GM23248 (cell line): ENCODE results near the gene MEDAG. TPM values are rescaled to one million over a fixed set of nuclear protein-coding genes. Genes with fewer than 3 reads are reported as not detected.

Source experiments
- DNase-seq: peaks from one replicate; pipeline ENCODE4 v3.0.0-alpha.2; 2015
- H2AFZ ChIP-seq: fragments of 200-600 bp; sonication (generic); 2 replicates; pipeline ENCODE4 v1.6.1; 2016; ENCODE audit warnings: antibody characterized with exemption
- H3F3A ChIP-seq: fragments of 200-600 bp; sonication (generic); 2 replicates; pipeline ENCODE4 v1.6.1; 2016; ENCODE audit warnings: mild to moderate bottlenecking, antibody characterized with exemption, mixed run types; ENCODE audit not compliant: insufficient read depth
- H3K27ac ChIP-seq: fragments of 200-600 bp; sonication (generic); 2 replicates; pipeline ENCODE4 v1.5.1; 2016; ENCODE audit warnings: mild to moderate bottlenecking
- H3K27me3 ChIP-seq: fragments of 200-600 bp; sonication (generic); replicated peaks from 2 replicates; pipeline ENCODE4 v1.6.1; 2016; ENCODE audit warnings: mild to moderate bottlenecking; ENCODE audit not compliant: insufficient read depth
- H3K36me3 ChIP-seq: fragments of 200-600 bp; sonication (generic); 2 replicates; pipeline ENCODE4 v1.6.1; 2016; ENCODE audit warnings: low read depth, mild to moderate bottlenecking
- H3K4me1 ChIP-seq: fragments of 200-600 bp; sonication (generic); 2 replicates; pipeline ENCODE4 v1.6.1; 2016; ENCODE audit warnings: mild to moderate bottlenecking; ENCODE audit not compliant: insufficient read depth
- H3K4me2 ChIP-seq: fragments of 200-600 bp; sonication (generic); one replicate; pipeline ENCODE4 v1.6.1; 2016; ENCODE audit warnings: mild to moderate bottlenecking; ENCODE audit not compliant: unreplicated experiment
- H3K4me3 ChIP-seq: fragments of 200-600 bp; sonication (generic); 2 replicates; pipeline ENCODE4 v1.5.1; 2016; ENCODE audit warnings: mild to moderate bottlenecking
- H3K79me2 ChIP-seq: fragments of 200-600 bp; sonication (generic); 2 replicates; pipeline ENCODE4 v1.6.1; 2016; ENCODE audit warnings: mild to moderate bottlenecking; ENCODE audit not compliant: insufficient read depth
- H3K9ac ChIP-seq: fragments of 200-600 bp; sonication (generic); 2 replicates; pipeline ENCODE4 v1.6.1; 2016; ENCODE audit warnings: mild to moderate bottlenecking
- H3K9me2 ChIP-seq: fragments of 200-600 bp; sonication (generic); 2 replicates; pipeline ENCODE4 v1.6.1; 2016; ENCODE audit warnings: mixed run types, mild to moderate bottlenecking, moderate library complexity; ENCODE audit not compliant: insufficient read depth
- H3K9me3 ChIP-seq: fragments of 200-600 bp; sonication (generic); one replicate; pipeline ENCODE4 v1.6.1; 2017; ENCODE audit warnings: low read depth
- H4K20me1 ChIP-seq: fragments of 200-600 bp; sonication (generic); 2 replicates; pipeline ENCODE4 v1.6.0; 2016; ENCODE audit not compliant: insufficient read depth
- EZH2 ChIP-seq: fragments of 200-600 bp; sonication (generic); IDR thresholded peaks from 2 replicates; pipeline ENCODE4 v1.6.1; 2018; ENCODE audit warnings: antibody characterized with exemption, mild to moderate bottlenecking; ENCODE audit not compliant: insufficient read depth, poor library complexity, severe bottlenecking
- EZH2phosphoT487 ChIP-seq: fragments of 200-600 bp; sonication (generic); IDR thresholded peaks from 2 replicates; pipeline ENCODE4 v1.6.1; 2018; ENCODE audit warnings: antibody characterized with exemption, moderate library complexity, mild to moderate bottlenecking, low read depth; ENCODE audit not compliant: insufficient read depth
- WGBS, 2 experiments: methylation state at CpG; one replicate each; pipeline ENCODE4 v1.1.6; 2015 to 2017; ENCODE audit warnings: low lambda C conversion rate in 2 of 2, low coverage in 1 of 2; ENCODE audit errors: missing lambda C conversion rate in 2 of 2; 5-methylcytosine and 5-hydroxymethylcytosine counted together
- in situ Hi-C: fragments of 300-500 bp; cut with MboI; formaldehyde crosslinking; loops from 2 replicates; pipeline ENCODE4 v1.15.0; 2020
- polyA plus RNA-seq: library from polyadenylated mRNA; unstranded; fragments of >200 nt; fragmentation: Nextera tagmentation; extraction: Ambion mirVana; gene quantifications from 2 replicates; pipeline ENCODE4 v1.2.1, GENCODE V29; 2016
- total RNA-seq: library from RNA; depleted of rRNA; stranded (reverse); fragments of >200 nt; shearing (Covaris generic); gene quantifications from 2 replicates; pipeline ENCODE4 v1.2.3, GENCODE V29; 2014

MEDAG gene
- total and polyA plus RNA-seq, 2 experiments from 2014 or later: 86.0 to 243 TPM

DNA sequence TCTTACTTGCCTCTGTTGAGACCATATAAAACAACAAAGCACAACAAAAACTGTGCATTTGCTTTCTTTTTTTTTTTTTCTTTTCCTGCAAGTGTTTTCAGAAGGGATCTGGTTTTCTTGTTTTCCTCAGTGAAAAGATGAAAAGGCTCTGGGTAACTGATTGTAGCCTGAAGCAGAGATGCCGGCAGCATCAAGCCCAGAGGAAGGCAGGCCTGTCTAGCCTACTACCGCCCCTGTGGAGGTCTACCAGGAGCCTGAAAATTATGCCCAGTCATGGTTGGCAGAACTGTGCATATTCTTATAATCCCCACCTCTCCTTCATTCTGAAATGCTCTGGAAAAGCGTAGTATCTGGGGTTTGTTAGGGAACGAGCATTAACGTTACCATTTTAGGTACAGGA, 32.6 kb upstream of the MEDAG start:
- peaks cover 10% of the 10 kb centered on the region for H3K79me2 ChIP-seq
- no peaks in the 10 kb centered on the region for H3K9me3 ChIP-seq
- WGBS, 2 experiments: 84 to 86% methylated on average over 5 of the region's 5 CpGs
- no peak for DNase-seq
- peak overlapping the region; percentile 79 for H3K4me2 ChIP-seq
- H3K9ac ChIP-seq: peak overlapping the region; percentile 74
- H2AFZ ChIP-seq: peak overlapping the region; percentile 37
- H3K9me2 ChIP-seq: no peaks in the 10 kb centered on the region
- H4K20me1 ChIP-seq: no peaks in the 10 kb centered on the region
- no peaks in the 10 kb centered on the region for H3K36me3 ChIP-seq
- in situ Hi-C loops: no loop called here
- no peaks in the 10 kb centered on the region for H3K27me3 ChIP-seq
- no peak for TF ChIP-seq EZH2
- no peak for TF ChIP-seq EZH2phosphoT487
- peaks cover 64% of the 10 kb centered on the region for H3K4me1 ChIP-seq
- H3K27ac ChIP-seq: peak overlapping the region; percentile 96
- peaks cover 46% of the 10 kb centered on the region for H3F3A ChIP-seq
- peak overlapping the region; percentile 50; the same call in 1 of the 2 replicates for H3K4me3 ChIP-seq

DNA sequence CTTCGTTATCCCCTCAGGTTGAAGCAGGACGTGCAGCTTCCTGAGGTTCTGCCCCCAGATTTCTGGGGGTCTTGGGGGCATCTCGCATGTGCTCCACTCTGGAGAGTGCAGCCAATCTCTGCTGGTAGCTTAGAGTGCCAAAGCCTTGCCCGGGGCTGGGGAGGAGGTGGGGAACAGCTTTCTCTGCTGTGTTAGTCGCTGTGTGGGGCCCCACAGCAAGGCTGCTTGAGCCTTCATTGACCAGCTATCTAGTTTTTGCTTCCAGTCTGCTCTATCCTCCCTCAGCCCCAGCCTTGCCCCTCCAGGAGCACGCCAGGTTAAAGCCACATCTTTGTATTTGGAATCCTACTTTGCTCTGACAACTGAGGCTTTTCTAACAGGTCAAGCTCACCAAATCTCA, 32.0 kb upstream of the MEDAG start:
- Histone ChIP-seq H3F3A (peaks cover 45% of the 10 kb centered on the region), H3K4me1 (peaks cover 58% of the 10 kb centered on the region)

DNA sequence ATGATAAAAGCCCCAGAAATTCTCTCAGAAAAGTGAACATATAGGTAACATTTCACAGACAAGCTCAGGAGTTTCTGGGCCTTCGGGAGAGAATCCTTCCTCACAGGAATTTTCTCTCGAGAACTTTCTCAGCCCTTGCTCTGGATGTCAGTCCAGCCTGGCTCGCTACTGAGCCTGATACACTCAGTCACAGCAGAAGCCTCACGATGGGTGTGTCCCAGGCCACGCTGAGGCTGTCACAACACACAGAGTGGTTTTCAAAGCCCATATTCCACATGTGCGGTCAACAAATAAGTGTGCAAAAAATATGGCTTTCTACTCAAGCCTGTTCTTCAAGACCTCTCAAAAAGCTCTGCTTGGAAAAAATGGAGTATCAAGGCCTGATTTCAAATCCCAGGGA, 31.5 kb upstream of the MEDAG start:
- TF ChIP-seq EZH2phosphoT487: no peak
- TF ChIP-seq EZH2: no peak
- H3K36me3 ChIP-seq: no peaks in the 10 kb centered on the region
- peaks cover 57% of the 10 kb centered on the region for H3K4me1 ChIP-seq
- peaks cover 10% of the 10 kb centered on the region for H3K79me2 ChIP-seq
- H3F3A ChIP-seq: peaks cover 45% of the 10 kb centered on the region
- H3K9me3 ChIP-seq: no peaks in the 10 kb centered on the region
- 24 to 30% methylated on average over 6 of the region's 6 CpGs for WGBS, 2 experiments
- H3K4me3 ChIP-seq: no peak overlapping the region
- peak overlapping the region; percentile 40 for H2AFZ ChIP-seq
- in situ Hi-C loops: no loop called here
- peak overlapping the region; percentile 14 for H3K4me2 ChIP-seq
- H3K27me3 ChIP-seq: no peaks in the 10 kb centered on the region
- no peaks in the 10 kb centered on the region for H4K20me1 ChIP-seq
- H3K9me2 ChIP-seq: no peaks in the 10 kb centered on the region
- peak overlapping the region; percentile 31 for H3K9ac ChIP-seq
- peak overlapping the region; percentile 96 for H3K27ac ChIP-seq
- DNase-seq: peak; percentile 62

More for the DNA sequence above, 32.0 kb upstream of the MEDAG start:
- peak overlapping the region; percentile 96 for H3K27ac ChIP-seq
- no peaks in the 10 kb centered on the region for H3K27me3 ChIP-seq
- H3K9me2 ChIP-seq: no peaks in the 10 kb centered on the region
- H3K4me3 ChIP-seq: no peak overlapping the region
- no peak for TF ChIP-seq EZH2
- no peak for TF ChIP-seq EZH2phosphoT487
- no peaks in the 10 kb centered on the region for H4K20me1 ChIP-seq
- H2AFZ ChIP-seq: peak overlapping the region; percentile 40
- 81 to 82% methylated on average over 6 of the region's 6 CpGs for WGBS, 2 experiments
- peak overlapping the region; percentile 74 for H3K9ac ChIP-seq
- DNase-seq: no peak
- H3K79me2 ChIP-seq: peaks cover 10% of the 10 kb centered on the region
- in situ Hi-C loops: no loop called here
- no peaks in the 10 kb centered on the region for H3K9me3 ChIP-seq
- H3K4me2 ChIP-seq: peak overlapping the region; percentile 14
- H3K36me3 ChIP-seq: no peaks in the 10 kb centered on the region

- Histone ChIP-seq H3F3A (peaks cover 61% of the 10 kb centered on the region), H3K79me2 (no peaks in the 10 kb centered on the region), H3K27me3 (no peaks in the 10 kb centered on the region), H3K4me3 (no peak overlapping the region), H3K36me3 (no peaks in the 10 kb centered on the region), H2AFZ (peak overlapping the region; percentile 12; the same call in 1 of the 2 replicates), H3K9ac (no peak overlapping the region), H4K20me1 (no peaks in the 10 kb centered on the region), H3K27ac (peak overlapping the region; percentile 35), H3K4me2 (peak overlapping the region; percentile 46), H3K9me3 (no peaks in the 10 kb centered on the region), H3K9me2 (no peaks in the 10 kb centered on the region), H3K4me1 (peaks cover 65% of the 10 kb centered on the region)
- WGBS, 2 experiments: 0 to 3% methylated on average over 1 of the region's 1 CpG
- in situ Hi-C loops: no loop called here
- DNase-seq: peak; percentile 61
- TF ChIP-seq EZH2: no peak
- TF ChIP-seq EZH2phosphoT487: no peak
Observed at GRCh38 chr13:30877335-30877734, 28.7 kb upstream of the MEDAG start.
